Left lung (tissue), 10 donors: ENCODE data around the gene PDE4B. TPM values are rescaled to one million over a fixed set of nuclear protein-coding genes. Genes with fewer than 3 reads are reported as not detected.

ENCODE experiments used
- ATAC-seq: fragments of 200-7000 bp; cut with Tn5 transposase; one replicate; pipeline ENCODE4 v1.9.1; 2020; ENCODE audit warnings: moderate library complexity
- DNase-seq, 4 donors: peaks; one replicate each; pipeline ENCODE4 v3.0.0-alpha.2; 2013 to 2020
- H3K27ac ChIP-seq, 2 donors: fragments of 200-600 bp; sonication (generic) in 1 of 2; one replicate each; pipeline versions ENCODE4 v1.5.0 to v1.8.0; 2020 to 2021
- H3K27me3 ChIP-seq, 2 donors: fragments of 200-600 bp; sonication (generic) in 1 of 2; one replicate each; pipeline versions ENCODE4 v1.5.0 to v1.8.0; 2020 to 2021
- H3K36me3 ChIP-seq, 2 donors: fragments of 200-600 bp; sonication (generic) in 1 of 2; one replicate each; pipeline versions ENCODE4 v1.5.0 to v1.8.0; 2020 to 2021
- H3K4me1 ChIP-seq, 2 donors: fragments of 200-600 bp; one replicate each; pipeline ENCODE4 v1.8.0; 2021
- H3K4me3 ChIP-seq, 2 donors: fragments of 200-600 bp; sonication (generic) in 1 of 2; one replicate each; pipeline versions ENCODE4 v1.5.0 to v1.8.0; 2020 to 2021; ENCODE audit warnings: mild to moderate bottlenecking in 1 of 2
- H3K9me3 ChIP-seq, 2 donors: fragments of 200-600 bp; sonication (generic) in 1 of 2; one replicate each; pipeline versions ENCODE4 v1.5.0 to v1.8.0; 2020 to 2021
- CTCF ChIP-seq, 2 donors: fragments of 200-600 bp; sonication (generic) in 1 of 2; IDR thresholded peaks; one replicate each; pipeline versions ENCODE4 v1.5.0 to v1.8.0; 2021; ENCODE audit warnings: antibody characterized with exemption in 2 of 2
- intact Hi-C, 2 donors: fragments of 100-400 bp; cut with DNase I; formaldehyde crosslinking; loops; one replicate each; pipeline versions ENCODE4 v1.11.2 to v1.14.2; 2022
- polyA plus RNA-seq, 6 donors: library from polyadenylated mRNA; unstranded; fragments of 120-200 nt; gene quantifications; one replicate each; pipeline ENCODE4 v1.2.1, GENCODE V29; 2013; ENCODE audit not compliant: insufficient read length in 6 of 6
- total RNA-seq, 2 donors: library from RNA; stranded (reverse); fragmentation: NEBNext Ultra II Directional; extraction: Animal tissue kit (Norgen Biotek cat#: 25700); gene quantifications; one replicate each; pipeline ENCODE4 v1.2.1, GENCODE V29; 2021
- donor health status: DM: no; HTN: yes; CAD: no.
- donor health status: DM: no; HTN: no; CAD: no.

PDE4B gene
- total and polyA plus RNA-seq, 8 donors = 8.6 to 50.7 (median 19.2) TPM

- Histone ChIP-seq H3K4me3 (no peak overlapping the region), H3K27me3 (no peaks in the 10 kb centered on the region), H3K27ac (no peak overlapping the region), H3K36me3 (no peaks in the 10 kb centered on the region), H3K9me3 (peaks cover 0 to 8% of the 10 kb centered on the region in 2 donors), H3K4me1 (peaks cover 0 to 16% of the 10 kb centered on the region in 2 donors)
- intact Hi-C loops = no loop called here
- DNase-seq = no peak
- no peak for TF ChIP-seq CTCF (IDR thresholded peaks at IDR 0.05)
- no peak for ATAC-seq
Observed at GRCh38 chr1:66422804-66423203, 630.1 kb downstream of the PDE4B start.
